ENCODE measurements around the gene OSBPL10.

The OSBPL10 gene

DNA sequence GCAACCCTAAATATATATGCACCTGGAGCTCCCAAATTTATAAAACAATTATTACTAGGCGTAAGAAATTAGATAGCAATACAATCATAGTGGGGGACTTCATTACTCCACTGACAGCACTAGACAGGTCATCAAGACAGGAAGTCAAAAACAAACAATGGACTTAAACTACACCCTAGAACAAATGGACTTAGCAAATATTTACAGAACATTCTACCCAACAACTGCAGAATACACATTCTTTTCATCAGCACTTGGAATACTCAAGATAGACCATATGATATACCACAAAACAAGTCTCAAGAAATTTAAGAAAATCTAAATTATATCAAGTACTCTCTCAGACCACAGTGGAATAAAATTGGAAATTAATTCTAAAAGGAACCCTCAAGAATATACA, 201.5 kb downstream of the OSBPL10 start:
- no peak overlapping the region for H3K27ac Mint-ChIP-seq
- peaks cover 5% of the 10 kb centered on the region for H3K36me3 Mint-ChIP-seq (ENCODE audit: low read depth)
- no peaks in the 10 kb centered on the region for H3K9me3 Mint-ChIP-seq
- peaks cover 7% of the 10 kb centered on the region for H3K4me1 Mint-ChIP-seq
- no peak overlapping the region for H3K4me3 Mint-ChIP-seq
- no peak for DNase-seq
- H3K27me3 Mint-ChIP-seq, result peaks cover 3% of the 10 kb centered on the region
- no peak for ATAC-seq

DNA sequence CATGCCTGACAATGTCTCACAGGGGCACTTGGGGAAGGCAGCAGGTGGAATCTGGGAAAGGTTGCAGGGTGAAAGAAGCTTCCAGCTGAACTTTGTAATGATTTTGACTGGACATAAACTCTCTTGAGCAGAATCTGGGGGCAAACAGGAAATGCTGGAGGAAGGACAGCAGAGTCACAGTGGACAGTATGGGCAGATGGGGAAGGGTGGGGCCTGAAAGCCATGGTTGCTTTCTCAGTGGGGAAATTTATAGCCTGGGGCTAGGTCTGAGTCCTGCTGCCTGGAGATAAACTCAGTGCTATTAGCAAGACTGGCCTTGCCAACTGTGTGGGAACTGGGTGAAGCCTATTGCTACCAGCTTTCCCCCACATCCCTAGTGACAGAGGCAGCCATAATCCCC, 203.2 kb downstream of the OSBPL10 start:
- DNase-seq (no peak), ATAC-seq (no peak)
- no peak overlapping the region for H3K4me3 Mint-ChIP-seq
- H3K27ac Mint-ChIP-seq, result no peak overlapping the region
- H3K36me3 Mint-ChIP-seq (ENCODE audit: low read depth), result peaks cover 5% of the 10 kb centered on the region
- H3K9me3 Mint-ChIP-seq, result no peaks in the 10 kb centered on the region
- H3K27me3 Mint-ChIP-seq, result peaks cover 6% of the 10 kb centered on the region
- H3K4me1 Mint-ChIP-seq, result peaks cover 15% of the 10 kb centered on the region

DNA sequence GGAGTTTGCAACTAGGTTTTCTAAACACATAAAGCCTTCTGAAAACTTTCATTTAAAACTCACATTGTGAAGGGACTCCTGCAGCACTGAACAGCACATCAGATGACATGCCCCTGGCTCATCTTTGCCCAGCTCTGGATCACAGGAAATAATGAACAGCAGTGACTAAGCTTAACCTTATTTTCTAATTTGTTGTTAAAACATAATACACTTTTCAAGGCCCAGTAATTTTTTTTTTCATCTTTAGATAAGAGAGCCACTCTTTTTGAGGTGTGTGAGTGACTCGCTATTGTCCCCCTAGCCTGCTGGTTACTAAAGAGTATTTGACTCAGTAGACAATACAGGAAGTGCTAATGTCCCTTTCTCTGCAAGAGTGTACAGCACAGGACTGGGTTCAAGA, 204.0 kb downstream of the OSBPL10 start:
- no peak for DNase-seq
- H3K36me3 Mint-ChIP-seq (ENCODE audit: low read depth), result peaks cover 5% of the 10 kb centered on the region
- no peak overlapping the region for H3K27ac Mint-ChIP-seq
- peaks cover 6% of the 10 kb centered on the region for H3K27me3 Mint-ChIP-seq
- H3K9me3 Mint-ChIP-seq, result no peaks in the 10 kb centered on the region
- H3K4me3 Mint-ChIP-seq, result no peak overlapping the region
- ATAC-seq, result peak; percentile 28
- H3K4me1 Mint-ChIP-seq, result peaks cover 23% of the 10 kb centered on the region

DNA sequence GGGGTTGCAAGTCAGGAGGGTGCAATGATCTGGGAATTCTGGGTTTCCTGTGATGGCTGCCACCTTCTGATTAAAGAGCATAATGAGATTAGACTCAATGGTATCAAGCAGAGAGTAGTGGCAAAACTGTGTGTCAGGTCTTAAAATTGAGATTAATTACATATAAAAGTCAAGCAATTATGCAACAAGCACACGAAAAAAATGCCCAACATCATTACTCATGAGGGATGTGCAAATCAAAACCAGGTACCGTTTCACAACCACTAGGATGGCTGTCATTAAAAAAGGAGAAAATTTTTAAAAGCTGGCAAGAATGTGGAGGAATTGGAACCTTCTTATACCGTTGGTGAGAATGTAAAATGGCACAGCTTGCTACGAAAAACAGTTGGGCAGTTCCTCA, 205.0 kb downstream of the OSBPL10 start:
- Mint-ChIP-seq H3K4me3 (no peak overlapping the region), H3K27ac (no peak overlapping the region), H3K27me3 (peaks cover 6% of the 10 kb centered on the region), H3K9me3 (no peaks in the 10 kb centered on the region), H3K4me1 (peaks cover 31% of the 10 kb centered on the region), H3K36me3 (ENCODE audit: low read depth) (peaks cover 5% of the 10 kb centered on the region)
- no peak for ATAC-seq
- no peak for DNase-seq

DNA sequence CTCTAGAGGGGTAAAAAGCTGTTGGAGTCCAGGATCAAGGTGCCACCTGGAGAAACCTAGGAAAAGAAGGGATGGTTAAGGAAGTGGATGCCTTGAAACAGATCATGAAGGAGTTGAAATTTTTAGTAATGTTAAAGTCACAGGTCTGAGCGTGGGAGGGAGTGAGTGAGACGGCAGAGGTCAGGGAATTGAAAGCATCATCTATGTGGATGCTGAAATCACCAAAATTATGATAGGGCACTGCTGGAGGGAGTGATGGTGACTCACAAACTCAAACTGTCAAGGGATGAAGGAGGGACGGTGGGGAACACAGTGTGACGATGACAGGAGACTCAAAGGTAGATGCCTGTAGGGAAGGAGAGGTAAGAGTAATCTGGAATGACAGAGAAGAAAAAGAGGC, 205.7 kb downstream of the OSBPL10 start:
- H3K27ac Mint-ChIP-seq, result no peak overlapping the region
- no peak for ATAC-seq
- DNase-seq, result no peak
- no peak overlapping the region for H3K4me3 Mint-ChIP-seq
- H3K27me3 Mint-ChIP-seq, result peaks cover 6% of the 10 kb centered on the region
- no peaks in the 10 kb centered on the region for H3K9me3 Mint-ChIP-seq
- peaks cover 5% of the 10 kb centered on the region for H3K36me3 Mint-ChIP-seq (ENCODE audit: low read depth)
- H3K4me1 Mint-ChIP-seq, result peaks cover 31% of the 10 kb centered on the region

DNA sequence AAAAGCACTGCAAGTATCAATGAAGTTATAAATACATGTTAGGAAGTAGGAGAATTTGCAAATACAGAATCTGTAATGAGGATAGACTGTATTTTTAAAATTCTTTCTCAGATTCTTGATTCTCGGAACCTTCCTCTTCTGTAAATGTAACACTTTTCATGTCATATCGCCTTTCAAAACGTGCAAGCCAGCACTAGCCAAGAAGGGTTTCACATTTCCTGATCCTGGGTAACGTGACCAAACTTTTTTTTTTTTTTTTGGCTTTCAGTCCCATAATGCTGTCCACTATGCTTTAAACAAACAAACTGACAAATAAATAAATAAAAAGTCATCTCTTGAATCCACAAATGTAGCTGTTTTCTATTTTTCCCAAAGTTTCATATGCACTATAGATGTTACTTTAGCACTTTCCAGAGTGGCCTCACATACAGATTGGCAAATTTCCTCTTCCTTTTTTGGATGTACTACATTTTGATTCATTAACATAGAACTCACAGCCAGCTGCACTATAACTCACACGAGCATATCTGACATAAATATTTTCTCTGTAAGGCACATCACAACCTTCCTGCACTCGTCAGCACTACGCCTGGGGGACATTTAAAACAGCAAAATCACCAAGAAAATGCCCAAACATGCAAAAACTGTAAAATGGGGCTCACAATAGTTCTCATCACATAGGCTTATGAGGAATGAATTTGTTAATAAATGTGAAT, 208.1 kb downstream of the OSBPL10 start:
- Mint-ChIP-seq H3K27ac (no peak overlapping the region), H3K27me3 (peaks cover 6% of the 10 kb centered on the region)

DNA sequence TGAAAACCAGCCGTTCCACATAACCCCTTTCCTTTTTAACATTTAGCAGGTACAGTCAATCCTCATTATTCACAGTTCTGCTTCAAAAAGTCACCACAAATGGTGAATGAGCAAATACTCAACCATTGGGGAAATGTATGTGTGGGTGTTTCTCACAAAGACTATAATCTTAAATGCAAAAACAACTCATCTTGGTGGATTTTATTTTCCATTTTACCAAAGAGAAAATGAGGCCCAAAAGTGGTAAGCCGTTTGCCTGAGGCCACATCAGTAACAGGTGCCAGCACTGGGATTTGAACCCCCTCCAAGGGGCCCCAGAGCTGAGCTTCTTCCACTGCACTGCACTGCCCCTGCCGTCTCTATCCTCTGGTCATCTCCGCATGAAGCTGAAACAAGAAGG, 208.8 kb downstream of the OSBPL10 start:
- peak; percentile 18 for DNase-seq
- Mint-ChIP-seq H3K27ac (no peak overlapping the region), H3K27me3 (peaks cover 6% of the 10 kb centered on the region), H3K36me3 (ENCODE audit: low read depth) (no peaks in the 10 kb centered on the region), H3K4me1 (peaks cover 33% of the 10 kb centered on the region), H3K4me3 (no peak overlapping the region), H3K9me3 (no peaks in the 10 kb centered on the region)
- peak; percentile 78 for ATAC-seq

More for the DNA sequence above, 208.1 kb downstream of the OSBPL10 start:
- Mint-ChIP-seq H3K4me3 (no peak overlapping the region), H3K36me3 (ENCODE audit: low read depth) (no peaks in the 10 kb centered on the region), H3K9me3 (no peaks in the 10 kb centered on the region), H3K4me1 (peaks cover 33% of the 10 kb centered on the region)
- ATAC-seq, result no peak
- DNase-seq, result no peak

DNA sequence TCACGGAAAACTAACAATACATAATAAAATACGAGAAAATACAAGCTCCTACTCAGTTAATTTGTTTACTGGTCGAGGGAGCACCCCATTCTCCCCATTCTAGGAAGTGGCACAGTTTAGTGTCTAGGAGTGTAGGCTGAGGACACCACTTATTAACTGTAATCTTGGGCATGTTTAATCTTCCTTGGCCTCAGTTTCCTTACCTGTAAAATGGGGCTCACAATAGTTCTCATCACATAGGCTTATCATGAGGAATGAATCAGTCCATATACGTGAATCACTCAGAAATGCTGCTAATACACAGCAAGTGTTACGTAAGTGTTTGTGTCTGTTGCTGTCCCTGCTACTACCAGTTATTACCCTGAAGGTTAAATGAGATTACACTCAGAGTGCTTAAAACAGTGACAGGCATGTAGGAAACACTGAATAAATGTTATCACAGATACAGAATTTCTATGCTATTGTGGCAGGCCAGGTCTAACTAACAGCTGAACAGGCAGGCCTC, 210.2 kb downstream of the OSBPL10 start:
- no peaks in the 10 kb centered on the region for H3K9me3 Mint-ChIP-seq
- no peak overlapping the region for H3K27ac Mint-ChIP-seq
- no peaks in the 10 kb centered on the region for H3K36me3 Mint-ChIP-seq (ENCODE audit: low read depth)
- H3K27me3 Mint-ChIP-seq, result peaks cover 6% of the 10 kb centered on the region
- no peak for DNase-seq
- no peak for ATAC-seq
- H3K4me3 Mint-ChIP-seq, result no peak overlapping the region
- peaks cover 31% of the 10 kb centered on the region for H3K4me1 Mint-ChIP-seq

DNA sequence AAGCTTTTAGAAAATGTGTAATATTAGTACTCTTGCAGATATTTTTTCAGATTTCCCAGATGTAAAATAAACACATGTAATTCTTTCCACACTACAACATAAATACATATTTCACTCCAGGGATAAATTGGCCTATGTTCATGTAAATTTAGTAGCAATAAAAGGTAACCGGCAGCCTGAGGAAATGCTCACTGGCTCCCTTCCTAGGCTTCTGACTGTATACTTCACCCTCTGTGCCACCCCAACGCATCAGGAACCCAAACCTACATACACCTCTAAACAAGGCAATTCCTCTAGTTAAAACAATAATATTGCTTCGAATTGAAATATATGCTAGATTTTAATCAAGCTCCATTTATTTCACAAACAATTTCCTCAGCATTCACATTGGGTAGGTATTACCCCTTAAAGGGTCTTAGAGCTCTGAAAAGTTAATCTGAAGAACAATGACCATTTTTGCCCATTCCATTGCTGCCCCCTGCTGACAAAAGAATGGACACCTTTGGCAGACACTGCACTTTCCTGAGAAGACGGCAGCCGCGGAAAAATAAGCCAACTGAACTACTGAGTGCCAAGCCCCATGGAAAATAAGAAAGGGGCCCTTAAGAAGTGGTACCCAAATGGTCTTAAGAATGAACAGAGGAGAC, 212.5 kb downstream of the OSBPL10 start:
- ATAC-seq (peak; percentile 31), DNase-seq (peak; percentile 50)
- no peaks in the 10 kb centered on the region for H3K36me3 Mint-ChIP-seq (ENCODE audit: low read depth)
- H3K4me3 Mint-ChIP-seq, result no peak overlapping the region
- H3K27me3 Mint-ChIP-seq, result no peaks in the 10 kb centered on the region
- H3K9me3 Mint-ChIP-seq, result no peaks in the 10 kb centered on the region
- no peak overlapping the region for H3K27ac Mint-ChIP-seq
- H3K4me1 Mint-ChIP-seq, result peaks cover 30% of the 10 kb centered on the region

DNA sequence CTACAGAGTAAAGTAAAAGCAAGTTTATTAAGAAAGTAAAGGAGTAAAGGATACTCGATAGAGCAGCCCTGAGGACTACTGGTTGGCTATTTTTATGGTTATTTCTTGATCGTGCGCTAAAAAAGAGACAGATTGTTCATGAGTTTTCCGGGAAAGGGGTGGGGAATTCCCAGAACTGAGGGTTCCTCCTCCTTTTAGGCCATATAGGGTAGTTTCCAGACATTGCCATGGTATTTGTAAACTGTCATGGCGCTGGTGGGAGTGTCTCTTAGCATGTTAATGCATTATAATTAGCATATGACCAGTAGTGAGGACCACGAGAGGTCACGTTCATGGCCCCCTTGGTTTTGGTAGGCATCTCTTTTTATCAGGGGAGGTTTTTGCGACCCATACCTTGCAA, 213.1 kb downstream of the OSBPL10 start:
- no peak for DNase-seq
- H3K9me3 Mint-ChIP-seq, result no peaks in the 10 kb centered on the region
- no peaks in the 10 kb centered on the region for H3K27me3 Mint-ChIP-seq
- ATAC-seq, result no peak
- H3K4me1 Mint-ChIP-seq, result peaks cover 23% of the 10 kb centered on the region
- H3K36me3 Mint-ChIP-seq (ENCODE audit: low read depth), result no peaks in the 10 kb centered on the region
- no peak overlapping the region for H3K27ac Mint-ChIP-seq
- H3K4me3 Mint-ChIP-seq, result no peak overlapping the region

DNA sequence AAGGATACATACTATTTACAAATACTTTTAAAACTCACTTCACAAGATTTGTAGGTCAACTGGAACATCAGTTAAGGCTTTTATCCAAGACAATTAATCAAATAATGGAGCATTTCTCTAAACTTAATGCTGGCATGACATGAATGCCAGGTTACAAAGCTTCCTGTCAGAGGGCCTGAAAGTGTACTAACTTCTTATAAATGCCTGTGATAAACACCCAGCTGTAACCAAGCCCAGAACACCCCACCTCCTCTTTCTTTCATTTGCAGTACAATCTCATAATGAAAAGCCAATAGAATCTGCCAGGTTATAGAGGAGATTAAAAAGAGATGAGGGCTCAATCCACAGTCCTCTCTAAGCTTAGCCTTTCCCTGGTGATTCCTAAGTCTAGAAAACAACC, 214.4 kb downstream of the OSBPL10 start:
- Mint-ChIP-seq H3K27ac (no peak overlapping the region), H3K27me3 (no peaks in the 10 kb centered on the region), H3K9me3 (no peaks in the 10 kb centered on the region), H3K4me3 (no peak overlapping the region), H3K4me1 (peaks cover 11% of the 10 kb centered on the region), H3K36me3 (ENCODE audit: low read depth) (no peaks in the 10 kb centered on the region)
- DNase-seq (no peak), ATAC-seq (no peak)

DNA sequence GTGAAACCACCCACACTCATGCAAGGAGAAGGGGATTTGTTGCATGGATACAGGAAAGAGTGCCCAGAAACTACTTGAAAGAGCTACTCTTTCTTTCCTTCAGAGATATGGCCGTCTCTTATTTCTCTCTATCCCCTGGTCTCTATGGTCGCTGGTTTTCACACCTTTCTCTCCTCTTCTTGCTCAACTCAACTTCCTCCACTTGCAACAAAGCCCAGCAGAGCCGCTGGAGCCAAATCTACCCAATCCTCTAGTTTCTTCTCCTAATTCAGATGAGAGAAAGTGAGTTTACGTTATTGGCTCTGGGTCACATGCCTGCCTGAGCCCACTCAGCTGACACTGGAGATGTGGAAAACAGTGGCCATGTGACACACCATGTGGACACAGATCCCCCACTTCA, 215.2 kb downstream of the OSBPL10 start:
- ATAC-seq (no peak), DNase-seq (no peak)
- no peaks in the 10 kb centered on the region for H3K27me3 Mint-ChIP-seq
- H3K27ac Mint-ChIP-seq, result no peak overlapping the region
- H3K4me3 Mint-ChIP-seq, result no peak overlapping the region
- H3K36me3 Mint-ChIP-seq (ENCODE audit: low read depth), result no peaks in the 10 kb centered on the region
- no peaks in the 10 kb centered on the region for H3K9me3 Mint-ChIP-seq
- H3K4me1 Mint-ChIP-seq, result peaks cover 7% of the 10 kb centered on the region

DNA sequence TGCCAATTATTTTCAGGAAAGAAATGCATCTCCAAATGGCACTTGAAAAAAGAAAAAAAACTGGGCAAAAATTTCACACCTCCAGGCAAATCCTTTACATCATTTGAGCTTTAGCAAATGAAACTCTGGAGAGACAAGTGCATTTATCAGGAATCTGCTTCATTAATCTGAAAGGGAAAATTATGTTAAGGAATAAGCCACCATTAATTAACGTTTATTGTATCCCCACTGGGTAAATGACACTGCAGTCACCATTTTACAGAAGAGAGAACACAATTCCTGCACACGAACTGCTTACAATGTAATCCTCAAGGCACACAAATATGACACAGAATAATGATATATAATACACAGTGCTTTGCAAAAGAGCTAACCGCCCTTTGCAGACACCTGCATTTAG, 217.3 kb downstream of the OSBPL10 start:
- peaks cover 6% of the 10 kb centered on the region for H3K4me1 Mint-ChIP-seq
- DNase-seq (no peak), ATAC-seq (no peak)
- no peaks in the 10 kb centered on the region for H3K36me3 Mint-ChIP-seq (ENCODE audit: low read depth)
- no peaks in the 10 kb centered on the region for H3K27me3 Mint-ChIP-seq
- no peak overlapping the region for H3K27ac Mint-ChIP-seq
- H3K4me3 Mint-ChIP-seq, result no peak overlapping the region
- H3K9me3 Mint-ChIP-seq, result no peaks in the 10 kb centered on the region

DNA sequence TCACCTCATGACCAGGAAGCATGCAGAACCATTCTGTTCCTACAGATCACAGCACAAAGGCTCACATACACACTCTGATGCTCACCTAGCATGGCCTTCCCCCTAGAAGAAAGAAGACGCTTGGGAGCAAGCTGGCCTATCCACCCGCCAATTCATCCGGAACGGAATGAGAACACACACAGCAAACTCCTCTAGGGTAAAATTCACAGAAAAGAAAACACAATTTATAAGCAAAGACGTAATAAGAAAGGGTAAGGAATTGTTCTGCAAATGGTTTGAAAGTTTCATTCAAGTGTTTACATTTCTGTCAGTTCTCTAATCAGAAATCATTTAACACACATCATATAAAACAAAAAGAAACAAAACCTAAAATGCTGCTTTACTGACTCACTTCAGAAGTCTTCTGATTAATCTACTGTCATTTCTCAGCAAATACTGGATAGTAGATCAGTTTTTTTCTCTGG, 218.1 kb downstream of the OSBPL10 start:
- DNase-seq, result no peak
- Mint-ChIP-seq H3K4me1 (peaks cover 8% of the 10 kb centered on the region), H3K9me3 (no peaks in the 10 kb centered on the region), H3K27me3 (no peaks in the 10 kb centered on the region), H3K4me3 (no peak overlapping the region), H3K36me3 (ENCODE audit: low read depth) (no peaks in the 10 kb centered on the region), H3K27ac (no peak overlapping the region)
- no peak for ATAC-seq

DNA sequence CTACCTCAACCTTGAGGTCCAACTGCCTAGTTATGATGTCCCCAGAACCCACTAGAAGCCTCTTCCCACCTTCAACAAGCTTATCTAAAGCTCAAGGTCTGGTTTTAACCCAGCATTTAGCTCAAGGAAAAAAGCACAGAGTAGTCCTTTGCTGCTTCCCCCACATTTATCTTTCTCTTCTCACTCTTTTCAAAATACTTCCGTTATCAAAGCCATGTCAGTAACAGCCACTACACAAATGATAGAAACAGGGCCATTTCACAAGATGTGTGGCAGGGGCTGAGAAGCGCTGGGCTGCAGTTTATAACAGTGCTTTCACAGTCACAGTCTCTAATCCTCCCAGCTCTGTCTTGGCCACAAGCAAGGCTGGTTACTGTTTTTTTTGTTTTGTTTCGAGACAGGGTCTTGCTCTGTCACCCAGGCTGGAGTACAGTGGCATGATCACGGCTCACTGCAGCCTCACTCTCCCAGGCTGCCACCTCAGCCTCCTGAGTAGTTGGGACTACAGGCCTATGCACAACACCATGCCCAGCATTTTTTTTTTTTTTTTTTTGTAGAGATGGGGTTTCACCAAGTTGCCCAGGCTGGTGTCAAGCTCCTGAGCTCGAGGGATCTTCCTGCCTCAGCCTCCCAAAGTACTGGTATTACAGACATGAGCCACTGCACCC, 218.8 kb downstream of the OSBPL10 start:
- Mint-ChIP-seq H3K4me1 (peaks cover 10% of the 10 kb centered on the region), H3K36me3 (ENCODE audit: low read depth) (no peaks in the 10 kb centered on the region), H3K27me3 (no peaks in the 10 kb centered on the region), H3K27ac (no peak overlapping the region), H3K9me3 (no peaks in the 10 kb centered on the region), H3K4me3 (no peak overlapping the region)
- DNase-seq (no peak), ATAC-seq (no peak)
